Medulla oblongata (tissue), 1 donor: ENCODE data around the gene GARS1.
A peak's percentile ranks its signal among the peaks of the same experiment; 100 is the strongest.
"Not testable (repeated sequence)": the region's sequence is repeated elsewhere in the genome, so short reads cannot be mapped to it uniquely, and the experiment has no call there.

ENCODE experiments used
- DNase-seq: peaks from one replicate; pipeline ENCODE4 v3.0.0-alpha.2; 2015; ENCODE audit errors: extremely low spot score

GARS1 gene, protein sequence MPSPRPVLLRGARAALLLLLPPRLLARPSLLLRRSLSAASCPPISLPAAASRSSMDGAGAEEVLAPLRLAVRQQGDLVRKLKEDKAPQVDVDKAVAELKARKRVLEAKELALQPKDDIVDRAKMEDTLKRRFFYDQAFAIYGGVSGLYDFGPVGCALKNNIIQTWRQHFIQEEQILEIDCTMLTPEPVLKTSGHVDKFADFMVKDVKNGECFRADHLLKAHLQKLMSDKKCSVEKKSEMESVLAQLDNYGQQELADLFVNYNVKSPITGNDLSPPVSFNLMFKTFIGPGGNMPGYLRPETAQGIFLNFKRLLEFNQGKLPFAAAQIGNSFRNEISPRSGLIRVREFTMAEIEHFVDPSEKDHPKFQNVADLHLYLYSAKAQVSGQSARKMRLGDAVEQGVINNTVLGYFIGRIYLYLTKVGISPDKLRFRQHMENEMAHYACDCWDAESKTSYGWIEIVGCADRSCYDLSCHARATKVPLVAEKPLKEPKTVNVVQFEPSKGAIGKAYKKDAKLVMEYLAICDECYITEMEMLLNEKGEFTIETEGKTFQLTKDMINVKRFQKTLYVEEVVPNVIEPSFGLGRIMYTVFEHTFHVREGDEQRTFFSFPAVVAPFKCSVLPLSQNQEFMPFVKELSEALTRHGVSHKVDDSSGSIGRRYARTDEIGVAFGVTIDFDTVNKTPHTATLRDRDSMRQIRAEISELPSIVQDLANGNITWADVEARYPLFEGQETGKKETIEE

DNA sequence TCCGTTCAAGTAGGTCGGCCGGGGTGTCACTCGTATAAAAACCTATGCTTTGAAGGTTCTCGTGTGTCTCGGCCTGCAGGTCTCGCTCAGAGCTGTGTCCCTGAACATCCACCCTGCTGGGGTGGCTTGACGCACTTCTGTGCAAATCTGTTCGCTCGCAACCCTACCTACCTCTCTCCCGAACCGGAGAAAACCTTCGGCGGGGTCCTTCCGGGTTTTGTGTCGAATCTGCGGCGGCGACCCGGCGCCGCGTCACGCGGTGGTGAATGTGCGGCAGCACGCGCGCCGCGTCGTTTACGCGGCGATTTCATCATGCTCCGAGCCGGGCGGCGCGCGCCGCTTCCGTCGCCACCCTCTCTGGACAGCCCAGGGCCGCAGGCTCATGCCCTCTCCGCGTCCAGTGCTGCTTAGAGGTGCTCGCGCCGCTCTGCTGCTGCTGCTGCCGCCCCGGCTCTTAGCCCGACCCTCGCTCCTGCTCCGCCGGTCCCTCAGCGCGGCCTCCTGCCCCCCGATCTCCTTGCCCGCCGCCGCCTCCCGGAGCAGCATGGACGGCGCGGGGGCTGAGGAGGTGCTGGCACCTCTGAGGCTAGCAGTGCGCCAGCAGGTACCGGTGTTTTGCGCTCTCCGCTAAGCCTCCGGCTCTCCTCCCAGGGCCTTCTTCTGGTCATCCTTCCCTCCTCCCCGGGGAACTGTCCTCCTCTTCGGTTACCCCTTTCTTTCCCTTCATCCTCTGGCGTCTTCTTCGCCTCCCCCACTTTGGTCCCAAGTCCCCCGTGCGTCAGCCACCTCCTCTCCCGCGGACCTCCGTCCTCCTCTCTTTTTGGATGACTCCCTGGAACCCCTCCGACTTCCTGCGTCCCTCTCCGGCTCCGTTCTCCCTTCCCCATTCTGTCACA is at the start of gene GARS1:
Gene GARS1, plus strand, starts transcription at position 339 of the 896 bp plus-strand sequence. Its CDS starts 44 bp downstream, at position 383.
- DNase-seq, result peak; percentile 89

DNA sequence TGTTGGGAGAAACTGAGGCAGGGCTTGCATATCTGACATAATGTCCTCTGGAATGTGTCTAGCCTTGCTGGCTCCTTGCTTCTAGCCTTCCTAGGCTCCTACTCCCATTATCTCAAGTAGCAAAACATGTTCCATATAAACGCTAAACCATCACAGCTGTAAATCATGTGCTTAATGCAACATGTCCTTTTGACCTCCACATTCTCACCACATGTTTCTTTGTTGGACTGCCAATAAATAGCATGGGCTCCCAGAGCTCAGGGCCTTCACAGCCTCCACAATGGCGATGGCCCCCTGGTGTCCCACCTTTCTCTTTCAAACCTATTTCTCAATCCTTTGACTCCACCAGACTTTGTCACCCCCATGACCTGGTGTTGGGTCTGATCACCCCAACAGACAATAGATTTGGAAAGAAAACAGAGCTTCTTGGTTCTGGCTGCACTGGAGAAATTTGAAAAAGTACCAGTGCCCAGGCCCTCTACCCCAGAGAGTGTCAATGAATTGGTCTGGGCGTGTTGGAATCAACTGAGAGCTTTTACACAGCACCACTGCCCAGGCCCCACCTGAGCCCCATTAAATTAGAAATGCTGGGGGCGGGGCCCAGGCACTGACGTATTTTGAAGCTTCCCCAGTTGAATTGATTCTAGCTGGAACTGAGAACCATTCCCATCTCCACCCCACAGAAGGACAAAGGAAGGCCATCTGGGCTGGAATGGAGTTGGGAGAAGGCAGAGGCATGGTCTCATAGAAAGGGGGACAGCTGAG is 48.7 kb upstream of the GARS1 start:
- no peak for DNase-seq

DNA sequence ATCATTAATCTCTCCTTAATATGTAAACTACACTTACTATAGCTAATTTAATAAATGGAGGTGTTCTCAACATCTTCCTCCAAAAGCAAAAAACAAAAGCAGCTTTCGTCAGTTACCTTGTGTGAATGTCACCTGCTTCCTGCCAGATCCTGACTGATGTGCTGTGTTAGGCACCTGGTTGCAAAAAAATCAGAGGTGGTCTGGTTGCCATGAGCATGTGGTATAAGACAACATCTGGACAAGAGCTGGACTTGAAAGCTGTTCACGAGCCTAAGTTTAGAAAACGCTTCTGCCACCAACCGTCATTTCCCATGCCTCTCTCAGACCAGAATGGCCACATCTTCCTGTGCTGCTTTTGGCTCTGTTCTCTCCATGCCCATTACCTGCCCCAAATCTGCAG is 48.1 kb upstream of the GARS1 start:
- DNase-seq, result no peak

DNA sequence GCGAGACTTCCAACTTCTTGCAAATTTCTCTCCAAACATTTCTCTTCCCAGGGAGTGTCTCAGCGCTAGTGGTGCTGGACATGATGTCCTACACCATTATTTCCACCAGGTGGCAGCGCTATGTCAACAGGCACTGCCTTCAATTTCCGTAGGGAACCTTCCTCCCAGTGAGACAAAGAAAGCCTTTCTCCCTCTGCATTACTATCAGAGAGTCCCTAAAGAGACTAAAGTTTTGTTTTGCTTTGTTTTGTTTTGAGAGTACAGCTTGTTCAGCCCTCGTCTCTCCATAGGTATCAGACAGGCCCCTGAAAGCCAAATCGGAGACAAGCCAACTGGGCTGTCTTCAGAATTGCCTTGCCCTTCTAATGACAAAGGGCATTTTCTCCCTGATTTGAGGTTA is 45.8 kb upstream of the GARS1 start:
- DNase-seq, result peak; percentile 94

DNA sequence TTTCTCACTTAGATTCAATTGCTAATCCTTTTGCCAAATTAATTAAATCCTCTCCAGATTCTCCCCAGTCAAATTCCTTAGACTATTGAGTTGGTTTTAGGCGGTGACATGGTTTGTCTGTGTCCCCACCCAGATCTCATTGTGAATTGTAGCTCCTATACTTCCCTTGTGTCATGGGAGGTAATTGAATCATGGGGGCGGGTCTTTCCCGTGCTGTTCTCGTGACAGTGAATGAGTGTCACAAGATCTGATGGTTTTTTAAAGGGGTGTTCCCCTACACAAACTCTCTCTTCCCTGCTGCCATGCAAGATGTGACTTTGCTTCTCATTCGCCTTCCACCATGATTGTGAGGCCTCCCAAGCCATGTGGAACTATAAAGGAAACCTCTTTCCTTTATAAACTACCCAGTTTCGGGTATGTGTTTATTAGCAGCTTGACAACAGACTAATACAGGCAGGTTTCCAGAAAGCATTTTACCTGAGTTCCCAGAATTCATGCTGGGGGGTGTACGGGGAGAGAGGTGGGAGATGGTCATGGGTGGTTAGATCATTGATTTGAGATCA is 44.7 kb upstream of the GARS1 start:
- no peak for DNase-seq

DNA sequence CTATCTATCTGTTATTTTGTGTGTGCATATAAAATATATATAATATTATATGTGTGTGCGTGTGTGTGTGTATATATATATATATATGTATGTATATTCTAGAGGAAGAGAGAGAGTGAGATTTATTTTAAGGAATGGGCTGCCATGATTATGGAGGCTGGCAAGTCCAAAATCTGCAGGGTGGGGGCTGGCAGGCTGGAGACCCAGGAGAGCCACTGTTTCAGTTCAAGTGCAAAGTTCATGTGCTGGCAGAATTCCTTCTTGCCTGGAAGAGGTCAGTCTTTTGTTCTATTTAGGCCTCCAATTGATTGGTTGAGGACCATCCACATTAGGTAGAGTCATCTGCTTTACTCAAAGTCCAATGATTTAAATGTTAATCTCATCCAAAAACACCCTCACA is 42.3 kb upstream of the GARS1 start:
- no peak for DNase-seq

DNA sequence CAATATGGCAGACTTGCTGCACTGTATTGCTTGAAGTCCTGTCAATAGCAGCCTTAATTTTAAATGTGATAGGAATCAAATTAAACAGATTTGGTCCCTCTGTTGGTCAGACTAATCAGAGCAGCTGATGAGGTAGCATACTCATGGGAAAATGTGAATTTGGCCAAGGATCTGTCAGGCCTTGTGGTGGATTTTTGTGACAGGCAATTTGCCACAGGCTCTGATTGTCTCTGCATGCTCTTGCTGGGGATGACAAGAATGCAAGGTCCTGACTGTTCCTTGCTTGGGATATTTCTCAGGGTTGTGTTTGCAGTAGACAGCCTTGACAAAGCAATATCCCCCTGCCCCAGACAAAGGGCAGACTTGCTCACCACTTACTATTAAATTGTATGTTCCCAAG is 41.5 kb upstream of the GARS1 start:
- DNase-seq, result no peak

DNA sequence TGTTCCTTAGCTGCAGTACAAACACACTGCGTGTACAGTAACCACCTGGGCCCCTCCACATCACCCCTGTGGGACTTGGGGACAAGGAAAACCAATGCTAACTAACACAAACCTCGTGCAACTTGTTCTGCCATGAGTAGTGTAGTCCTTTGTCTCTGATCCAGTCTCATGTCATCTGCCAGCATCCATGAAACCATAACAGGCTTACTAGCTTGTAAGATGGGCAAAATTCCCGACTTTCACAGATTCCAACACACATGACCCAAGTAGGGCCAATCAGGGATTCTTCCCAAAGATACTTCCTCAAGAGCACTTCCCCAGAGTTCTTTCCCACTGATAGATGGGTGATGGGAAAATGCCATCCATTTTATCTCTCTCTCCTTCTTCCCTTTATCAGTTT is 41.1 kb upstream of the GARS1 start:
- DNase-seq, result no peak

DNA sequence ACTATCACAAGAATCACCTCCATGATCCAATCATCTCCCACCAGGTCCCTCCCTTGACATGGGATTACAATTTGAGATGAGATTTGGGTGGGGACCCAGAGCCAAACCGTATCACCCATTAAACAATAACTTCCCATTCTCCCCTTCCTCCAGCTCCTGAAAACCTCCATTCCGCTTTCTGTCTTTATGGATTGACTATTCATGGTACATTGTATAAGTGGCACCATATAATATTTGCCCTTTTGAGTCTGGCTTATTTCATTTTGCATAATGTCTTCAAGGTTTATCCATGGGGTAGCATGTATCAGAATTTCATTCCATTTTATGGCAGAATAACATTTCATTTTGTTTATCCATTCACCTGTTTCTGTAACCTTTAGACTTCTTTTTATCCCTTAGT is 39.2 kb upstream of the GARS1 start:
- no peak for DNase-seq

DNA sequence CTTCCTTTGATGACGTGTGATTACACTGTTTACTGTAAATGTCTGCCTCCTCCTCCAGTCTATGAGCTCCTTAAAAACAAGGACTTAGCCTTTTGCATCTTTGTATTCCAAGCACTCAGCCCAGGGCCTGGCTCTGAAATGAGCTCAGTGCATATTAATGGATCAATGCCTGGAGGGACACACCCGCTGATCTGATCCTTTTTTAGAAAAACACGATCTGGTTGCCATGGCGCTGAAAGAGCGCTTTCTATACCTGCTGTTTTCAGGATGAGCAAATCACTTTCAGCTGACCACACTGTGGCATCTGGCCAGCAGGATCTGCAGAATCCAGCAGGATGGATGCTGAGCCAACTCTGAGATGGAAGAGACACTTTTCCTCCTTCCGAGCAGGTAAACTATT is 37.8 kb upstream of the GARS1 start:
- peak; percentile 52 for DNase-seq

DNA sequence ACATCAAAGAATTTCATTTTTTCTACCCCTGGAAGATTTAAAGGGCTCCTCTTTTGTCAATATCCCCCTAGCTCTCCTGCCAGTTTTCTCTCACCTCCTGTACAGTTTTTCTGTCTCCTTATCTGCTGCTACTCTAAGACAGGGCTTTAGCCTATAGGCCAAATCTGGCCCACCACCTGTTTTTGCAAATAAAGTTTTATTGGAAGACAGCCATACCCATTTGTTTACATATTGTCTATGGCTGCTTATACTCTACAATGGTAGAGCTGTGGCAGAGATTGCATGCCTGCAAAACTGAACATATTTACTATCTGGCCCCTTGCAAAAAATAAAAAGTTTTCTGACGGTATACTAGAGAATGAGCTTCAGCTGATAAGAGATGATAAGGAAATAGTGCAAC is 37.4 kb upstream of the GARS1 start:
- DNase-seq, result no peak

DNA sequence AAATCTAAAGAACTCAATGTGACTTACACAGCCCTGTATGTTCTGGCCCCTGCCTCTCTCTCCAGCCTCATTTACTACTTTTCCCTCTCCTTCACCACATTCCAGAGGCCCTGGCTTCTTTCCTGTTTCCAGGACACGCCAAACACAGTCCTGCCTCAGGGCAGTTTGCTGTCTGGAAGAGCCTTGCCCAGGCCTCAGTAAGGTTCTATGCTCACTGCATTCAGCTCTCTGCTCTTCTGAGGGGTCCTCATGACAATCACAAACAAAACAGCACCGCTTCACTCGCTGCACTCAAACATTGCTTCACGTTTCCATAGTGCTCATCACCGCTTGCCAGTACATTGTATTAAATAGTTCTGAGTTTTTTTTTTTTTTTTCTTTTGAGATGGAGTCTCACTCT is 35.1 kb upstream of the GARS1 start:
- DNase-seq, result peak; percentile 37

DNA sequence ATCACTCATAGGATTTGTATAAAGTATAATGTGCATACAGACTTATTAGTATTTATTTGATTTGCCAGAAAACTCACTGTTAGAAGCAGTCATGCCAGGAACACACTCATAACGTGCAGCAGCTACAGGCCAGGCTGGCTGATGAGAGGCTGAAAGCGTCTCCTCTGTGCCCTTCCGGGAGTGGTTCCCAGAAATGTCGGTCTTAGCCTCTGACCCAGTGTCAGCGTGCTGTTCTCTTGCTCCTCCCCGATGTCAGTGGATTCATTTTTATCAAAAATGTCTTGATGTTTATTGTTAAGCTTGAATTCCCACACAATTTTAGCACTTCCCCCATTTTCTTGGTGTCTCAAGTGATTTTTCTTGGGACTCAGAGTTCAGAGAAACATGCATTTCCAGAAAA is 33.3 kb upstream of the GARS1 start:
- no peak for DNase-seq

DNA sequence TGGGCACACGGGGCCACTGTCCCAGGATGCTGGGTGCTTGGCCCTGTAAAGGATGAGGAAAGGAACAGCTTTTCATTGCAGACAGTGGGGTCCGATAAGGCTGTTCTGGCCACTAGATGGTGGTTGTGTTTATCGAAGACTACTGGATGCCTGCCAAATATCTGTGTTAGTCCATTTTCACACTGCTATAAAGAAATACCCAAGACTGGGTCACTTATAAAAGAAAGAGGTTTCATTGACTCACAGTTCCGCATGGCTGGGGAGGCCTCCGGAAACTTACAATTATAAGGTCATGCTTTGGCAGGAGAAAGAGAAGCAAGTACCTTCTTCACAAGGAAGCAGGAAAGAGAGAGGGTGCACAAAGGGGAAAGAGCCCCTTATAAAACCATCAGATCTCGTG is 32.2 kb upstream of the GARS1 start:
- DNase-seq, result no peak

DNA sequence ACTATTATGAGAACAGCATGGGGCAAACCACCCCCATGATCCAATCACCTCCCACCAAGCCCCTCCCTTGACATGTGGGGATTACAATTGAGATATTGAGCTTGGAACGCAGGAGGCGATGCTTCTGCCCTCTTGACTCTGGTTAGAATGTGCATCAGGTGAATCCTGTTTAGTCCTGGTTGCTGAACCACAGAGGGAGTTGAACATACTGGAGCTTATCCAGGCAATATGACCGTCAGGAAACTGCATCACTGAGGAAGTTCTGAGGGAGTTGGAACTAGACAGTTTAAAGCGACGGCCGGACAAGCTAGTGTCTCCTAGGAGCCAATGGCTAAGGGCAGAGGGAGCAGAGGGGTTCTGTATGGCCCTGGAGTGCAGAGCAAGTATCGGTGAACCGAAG is 31.8 kb upstream of the GARS1 start:
- no peak for DNase-seq

DNA sequence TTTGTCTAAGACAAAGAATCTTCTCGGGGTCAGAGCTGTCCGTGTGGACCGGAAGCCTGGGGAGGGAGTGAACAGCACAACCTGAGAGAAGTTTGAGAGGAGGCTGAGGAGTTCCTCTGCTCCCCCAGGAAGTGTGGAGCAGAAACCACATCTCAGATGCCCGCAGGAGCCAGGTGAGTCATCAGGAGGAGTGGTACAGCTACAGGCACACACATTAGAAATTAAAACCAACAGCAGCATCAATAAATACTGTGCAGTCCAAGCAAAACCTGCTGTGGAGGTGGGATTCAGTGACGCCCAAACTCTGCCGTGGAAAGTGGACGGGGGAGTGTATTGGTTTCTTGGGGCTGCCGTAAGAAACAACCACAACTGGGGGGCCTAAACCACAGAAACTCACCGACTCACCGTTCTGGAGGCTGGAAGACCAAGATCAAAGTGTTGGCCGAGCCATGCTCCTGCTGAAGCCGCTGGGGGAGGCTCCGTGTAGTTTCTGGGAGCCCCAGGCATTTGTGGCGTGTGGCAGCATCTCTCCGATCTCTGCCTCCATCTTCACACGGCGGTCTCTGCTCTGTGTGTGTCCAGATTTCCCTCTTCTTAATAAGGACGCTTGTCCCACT is 31.2 kb upstream of the GARS1 start:
- DNase-seq, result no peak

DNA sequence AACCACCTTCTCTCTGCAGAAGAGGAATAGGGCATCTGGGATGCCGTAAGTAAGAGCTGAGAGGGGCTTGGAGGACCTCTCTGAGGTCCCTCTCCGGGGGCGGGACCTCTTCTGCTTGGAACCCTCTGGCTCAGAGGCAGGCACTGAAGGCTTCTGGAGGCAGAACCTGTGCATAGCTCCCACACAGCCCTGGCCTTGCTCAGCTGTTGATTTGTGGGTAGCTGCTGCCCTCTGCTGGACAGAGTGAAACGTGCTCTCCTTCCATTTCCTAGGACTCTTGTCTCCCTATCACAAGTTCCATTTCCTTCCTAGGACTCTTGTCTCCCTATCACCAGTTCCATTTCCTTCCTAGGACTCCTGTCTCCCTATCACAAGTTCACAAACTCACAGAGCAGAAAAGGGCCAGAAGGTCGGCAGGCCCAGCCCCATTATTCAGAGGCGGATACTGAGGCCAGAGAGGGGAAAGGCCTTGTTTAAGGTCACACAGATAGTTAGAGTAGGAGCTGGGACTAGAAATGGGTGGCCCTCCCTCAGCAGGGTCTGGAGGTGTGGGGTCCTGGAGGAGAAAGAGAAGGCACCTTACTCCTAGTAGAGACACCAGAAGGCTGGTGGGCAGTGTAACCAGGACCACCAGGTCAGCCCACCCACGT is 30.3 kb upstream of the GARS1 start:
- DNase-seq, result peak; percentile 97

DNA sequence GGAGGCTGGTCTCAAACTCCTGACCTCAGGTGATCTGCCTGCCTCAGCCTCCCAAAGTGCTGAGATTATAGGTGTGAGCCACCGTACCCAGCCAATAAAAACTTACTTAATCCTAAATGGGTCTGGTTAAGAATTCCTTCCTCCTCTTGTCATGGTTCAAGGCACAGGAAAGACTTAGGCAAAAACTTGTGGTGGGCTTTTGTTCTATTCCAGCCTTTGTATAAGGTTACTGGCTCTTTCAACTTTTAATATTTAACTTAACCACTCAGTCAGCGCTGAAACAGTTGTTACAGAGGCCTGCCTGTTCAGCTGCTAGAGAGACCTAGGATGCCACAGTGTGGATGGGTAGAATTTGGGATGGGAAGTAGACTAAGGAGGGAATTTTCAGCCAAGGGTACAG is 28.1 kb upstream of the GARS1 start:
- DNase-seq, result no peak

DNA sequence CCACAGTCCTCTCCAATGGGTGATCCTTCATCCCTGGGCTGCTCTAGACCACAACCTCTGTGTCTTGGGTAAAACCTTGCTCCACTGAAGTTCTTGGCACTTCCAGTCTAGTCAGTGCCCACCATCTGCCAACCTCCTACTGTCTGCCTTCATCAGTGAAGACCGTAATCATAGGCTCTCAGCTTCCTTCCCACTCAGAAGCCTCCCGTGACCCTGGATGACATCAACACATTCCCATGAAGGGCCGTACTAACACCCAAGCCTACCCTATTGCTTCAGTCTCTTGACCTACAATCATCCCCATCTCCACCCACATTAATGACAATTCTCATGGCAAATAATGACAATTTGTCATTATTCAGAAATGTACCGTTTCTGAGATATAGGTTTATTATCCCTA is 27.6 kb upstream of the GARS1 start:
- no peak for DNase-seq

DNA sequence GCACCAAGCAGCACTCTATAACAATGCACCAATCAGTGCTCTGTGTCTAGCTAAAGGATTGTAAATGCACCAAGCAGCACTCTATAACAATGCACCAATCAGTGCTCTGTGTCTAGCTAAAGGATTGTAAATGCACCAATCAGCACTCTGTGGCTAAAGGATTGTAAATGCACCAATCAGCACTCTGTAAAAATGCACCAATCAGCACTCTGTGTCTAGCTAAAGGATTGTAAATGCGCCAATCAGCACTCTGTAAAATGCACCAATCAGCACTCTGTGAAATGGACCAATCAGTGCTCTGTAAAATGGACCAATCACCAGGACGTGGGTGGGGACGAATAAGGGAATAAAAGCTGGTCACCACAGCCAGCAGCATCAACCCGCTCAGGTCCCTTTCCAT is 24.4 kb upstream of the GARS1 start:
- DNase-seq, result not testable (repeated sequence)
